GM21737 (cell line): ENCODE data around the gene NKIRAS1.
"Not testable (repeated sequence)": the region's sequence is repeated elsewhere in the genome, so short reads cannot be mapped to it uniquely, and the experiment has no call there.

Experiments used
- ATAC-seq: cut with Tn5 transposase; IDR thresholded peaks from one replicate; pipeline ENCODE4 v1.9.1; 2021; ENCODE audit warnings: mild to moderate bottlenecking, moderate library complexity; ENCODE audit not compliant: unreplicated experiment

Gene NKIRAS1

GRCh38 chr3:23873941-23874340, 42.8 kb downstream of the NKIRAS1 start:
- no peak for ATAC-seq

- no peak for ATAC-seq
Observed at GRCh38 chr3:23872330-23872729, 44.5 kb downstream of the NKIRAS1 start.

- not testable (repeated sequence) for ATAC-seq
Observed at GRCh38 chr3:23871361-23871760, 45.4 kb downstream of the NKIRAS1 start.

- ATAC-seq, result not testable (repeated sequence)
Observed at GRCh38 chr3:23870663-23871043, 46.1 kb downstream of the NKIRAS1 start.

- no peak for ATAC-seq
Observed at GRCh38 chr3:23869977-23870662, 46.7 kb downstream of the NKIRAS1 start.

- no peak for ATAC-seq
Observed at GRCh38 chr3:23867838-23868237, 49.0 kb downstream of the NKIRAS1 start.

GRCh38 chr3:23867400-23867799, 49.4 kb downstream of the NKIRAS1 start:
- ATAC-seq, result no peak

- ATAC-seq, result peak; percentile 72
Observed at GRCh38 chr3:23865595-23866396, 51.0 kb downstream of the NKIRAS1 start.

DNA sequence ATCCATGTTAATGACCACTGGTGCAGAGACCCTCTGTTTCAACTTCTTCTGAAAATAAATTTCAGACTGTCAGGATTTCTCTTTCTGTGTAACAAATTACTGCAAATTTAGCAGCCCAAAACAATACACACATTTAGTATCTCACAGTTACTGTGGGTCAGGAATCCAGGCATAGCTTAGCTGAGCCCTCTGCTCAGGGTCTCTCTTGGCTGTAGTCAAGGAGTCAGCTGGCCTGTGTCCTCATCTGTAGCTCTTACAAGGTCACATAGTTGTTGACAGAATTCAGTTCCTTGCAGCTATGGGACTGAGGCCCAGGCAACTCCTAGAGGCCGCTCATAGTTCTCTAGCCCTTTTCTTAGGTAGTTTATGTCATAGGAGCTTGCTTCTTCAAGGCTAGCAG, 51.9 kb downstream of the NKIRAS1 start:
- no peak for ATAC-seq

DNA sequence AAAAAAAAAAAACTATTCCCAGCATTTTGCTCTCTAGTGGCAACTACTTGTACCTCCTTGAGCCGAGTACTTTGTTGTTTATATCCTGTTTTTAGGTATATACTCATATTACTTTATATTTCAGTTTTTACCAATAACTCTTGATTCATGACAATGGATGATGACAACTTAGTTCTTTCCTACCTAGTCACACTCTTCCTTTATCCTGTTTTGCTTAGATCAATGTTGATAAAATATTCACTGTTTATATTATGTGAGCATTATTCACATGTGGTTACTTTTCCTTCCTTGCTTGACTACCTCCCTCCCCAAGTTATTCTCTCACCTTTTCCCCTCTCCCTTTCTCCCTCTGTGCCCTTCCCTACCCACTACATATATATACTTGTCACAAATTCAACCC, 53.7 kb downstream of the NKIRAS1 start:
- no peak for ATAC-seq

GRCh38 chr3:23861689-23862088, 55.1 kb downstream of the NKIRAS1 start:
- ATAC-seq, result no peak

DNA sequence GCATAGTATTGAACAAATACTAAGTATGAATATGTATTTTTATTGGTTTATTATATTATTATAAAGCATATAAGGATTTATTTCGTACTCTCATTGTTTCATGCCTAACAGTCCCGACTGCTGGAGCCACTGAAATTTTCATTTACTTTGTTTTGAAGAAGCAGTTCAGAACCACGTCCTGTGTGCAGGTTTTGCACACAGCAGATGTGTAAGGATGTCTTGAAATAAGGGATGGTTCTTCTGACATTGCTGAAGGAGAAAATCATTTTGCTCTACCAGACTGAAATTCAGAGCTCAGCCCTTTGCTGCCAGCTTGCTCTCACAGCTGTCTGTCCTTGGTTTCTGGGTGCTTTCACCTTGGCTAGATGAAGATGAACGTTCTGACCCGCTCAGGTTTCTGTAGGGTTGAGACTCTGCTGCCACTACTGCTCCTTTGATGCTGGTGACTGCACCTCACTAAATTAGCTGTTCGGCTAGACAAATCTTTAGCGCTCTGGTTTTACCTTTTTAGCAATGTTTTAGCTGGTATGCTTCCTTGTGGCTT, 56.9 kb downstream of the NKIRAS1 start:
- no peak for ATAC-seq

DNA sequence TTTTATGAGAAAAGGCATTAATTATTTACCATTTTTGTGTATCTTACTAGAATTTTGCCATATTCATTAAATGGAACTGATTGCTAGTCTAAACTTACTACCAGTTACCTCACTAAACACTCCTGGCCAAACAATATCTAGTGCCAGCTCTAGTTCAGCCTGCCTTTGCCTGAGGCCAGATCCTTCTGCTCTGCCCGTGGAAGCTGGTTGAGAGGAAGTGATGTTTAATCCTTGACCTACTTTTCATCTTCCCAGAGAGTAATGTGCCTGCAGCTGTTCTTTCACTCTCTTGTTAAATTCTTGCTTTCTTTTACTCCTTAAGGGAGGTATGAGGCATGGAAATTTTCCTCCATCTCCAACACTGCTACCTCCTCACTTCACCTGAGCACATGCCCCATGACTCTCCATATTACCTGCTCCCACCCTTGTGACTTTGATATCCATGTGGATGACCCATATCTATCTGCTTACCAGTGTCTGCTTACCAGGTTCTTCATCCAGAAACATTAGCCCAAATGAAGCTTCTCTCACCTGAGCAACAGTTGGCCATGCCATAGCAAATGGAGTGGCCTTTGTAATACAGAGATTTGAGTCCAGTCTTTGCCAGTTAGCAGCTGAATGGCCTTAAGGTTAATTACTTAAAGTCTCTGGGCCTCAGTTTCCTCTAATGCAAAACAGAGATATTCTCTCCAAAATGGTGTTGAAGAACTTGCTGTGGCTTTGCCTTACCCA, 57.6 kb downstream of the NKIRAS1 start:
- ATAC-seq, result no peak

DNA sequence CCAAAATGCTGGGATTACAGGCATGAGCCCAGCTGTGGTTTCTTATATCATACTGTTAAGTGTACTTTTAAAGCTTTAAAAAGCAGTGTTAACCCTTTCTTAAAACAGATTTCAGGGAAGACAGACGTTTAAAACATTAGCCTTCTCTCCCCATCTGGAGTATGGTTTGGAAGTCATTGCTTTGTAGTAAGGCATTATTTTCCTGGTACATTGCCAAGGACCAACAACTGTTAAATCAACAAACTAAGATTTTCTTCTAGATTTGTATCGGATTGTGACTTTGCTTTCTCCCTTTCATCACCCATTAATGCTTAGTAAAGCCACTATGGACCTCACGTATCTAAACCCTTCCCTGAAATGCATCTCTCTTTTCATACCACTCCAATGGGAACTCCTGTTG, 60.5 kb downstream of the NKIRAS1 start:
- ATAC-seq, result no peak

DNA sequence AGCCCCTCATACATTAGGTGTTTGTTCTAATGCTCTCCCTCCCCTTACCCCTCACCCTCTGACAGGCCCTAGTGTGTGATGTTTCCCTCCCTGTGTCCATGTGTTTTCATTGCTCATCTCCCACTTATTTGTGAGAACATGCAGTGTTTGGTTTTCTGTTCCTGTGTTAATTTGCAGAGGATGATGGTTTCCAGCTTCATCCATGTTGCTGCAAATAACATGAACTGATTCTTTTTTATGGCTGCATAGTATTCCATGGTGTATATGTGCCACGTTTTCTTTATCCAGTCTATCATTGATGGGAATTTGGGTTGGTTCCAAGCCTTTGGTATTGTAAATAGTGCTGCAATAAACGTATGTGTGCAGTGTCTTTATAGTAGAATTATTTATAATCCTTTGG, 67.3 kb downstream of the NKIRAS1 start:
- not testable (repeated sequence) for ATAC-seq

GRCh38 chr3:23845326-23846216, 71.2 kb downstream of the NKIRAS1 start:
- no peak for ATAC-seq

GRCh38 chr3:23843869-23844268, 72.9 kb downstream of the NKIRAS1 start:
- no peak for ATAC-seq
